H1 (cell line): ENCODE results near the gene SORCS3. TPM values are rescaled to one million over a fixed set of nuclear protein-coding genes. Genes with fewer than 3 reads are reported as not detected.

ENCODE experiments used
- CTCF ChIA-PET: fragments of 300-600 bp; sonication (Branson Sonifier 250); formaldehyde crosslinking; loops from one replicate; lab custom pipeline; 2021; ENCODE audit not compliant: partially characterized antibody; lab: Charles Lee
- POLR2A ChIA-PET: fragments of 300-600 bp; sonication (Branson Sonifier 250); formaldehyde crosslinking; loops from one replicate; lab custom pipeline; 2021; ENCODE audit warnings: inconsistent platforms; ENCODE audit not compliant: partially characterized antibody; lab: Charles Lee
- DNase-seq, 2 experiments: peaks; one replicate each; pipeline versions ENCODE4 v3.0.0 to v3.0.0-alpha.2; 2010 to 2022; ENCODE audit warnings: low spot score in 2 of 2, low read depth in 1 of 2, mixed read lengths in 1 of 2
- FAIRE-seq: peaks from 2 replicates; lab custom pipeline; 2011; peaks lifted over from hg19 to GRCh38; lab: Jason Lieb, UNC
- H2AFZ ChIP-seq: 2 replicates; pipeline ENCODE4 v1.8.1; 2012; ENCODE audit warnings: low read length, inconsistent platforms
- H2AK5ac ChIP-seq: 2 replicates; pipeline ENCODE4 v1.6.1; 2013; ENCODE audit warnings: low read depth, low read length
- H2BK120ac ChIP-seq: replicated peaks from 2 replicates; pipeline ENCODE3; 2013; ENCODE audit warnings: low read depth, low read length, inconsistent platforms
- H2BK12ac ChIP-seq: 2 replicates; pipeline ENCODE4 v1.6.1; 2013; ENCODE audit warnings: low read depth, low read length
- H2BK15ac ChIP-seq: 2 replicates; pipeline ENCODE4 v1.6.1; 2013; ENCODE audit warnings: low read length
- H2BK20ac ChIP-seq: 2 replicates; pipeline ENCODE4 v1.6.1; 2013; ENCODE audit warnings: low read length
- H2BK5ac ChIP-seq: 2 replicates; pipeline ENCODE4 v1.6.1; 2013; ENCODE audit warnings: low read depth, low read length
- H3K14ac ChIP-seq: 2 replicates; pipeline ENCODE4 v1.6.1; 2013; ENCODE audit warnings: inconsistent platforms; ENCODE audit not compliant: insufficient read length
- H3K18ac ChIP-seq: 2 replicates; pipeline ENCODE4 v1.6.1; 2013; ENCODE audit warnings: low read length; ENCODE audit errors: extremely low read depth
- H3K23ac ChIP-seq: 2 replicates; pipeline ENCODE4 v1.6.1; 2013; ENCODE audit warnings: inconsistent platforms; ENCODE audit not compliant: insufficient read length
- H3K23me2 ChIP-seq: 2 replicates; pipeline ENCODE4 v1.6.1; 2013; ENCODE audit warnings: low read depth, low read length
- H3K27ac ChIP-seq: 2 replicates; pipeline ENCODE4 v1.6.1; 2011; ENCODE audit warnings: low read depth, low read length, inconsistent platforms
- H3K27me3 ChIP-seq, 4 experiments: replicated peaks in 1 of 4; 1 replicate in 1 of 4; 2 replicates in 3 of 4; pipeline versions ENCODE4 v1.6.1 to v1.8.1; 2011 to 2013; ENCODE audit warnings: low read length in 3 of 4, mild to moderate bottlenecking in 3 of 4, inconsistent platforms in 2 of 4, mixed read lengths in 2 of 4, moderate library complexity in 1 of 4; ENCODE audit not compliant: control insufficient read depth in 3 of 4, insufficient read depth in 3 of 4; ENCODE audit errors: extremely low read depth in 1 of 4
- H3K36me3 ChIP-seq, 4 experiments: 2 replicates each; pipeline versions ENCODE4 v1.6.1 to v1.8.1; 2011 to 2013; ENCODE audit warnings: mild to moderate bottlenecking in 4 of 4, low read length in 3 of 4, moderate library complexity in 2 of 4, control low read depth in 1 of 4, inconsistent platforms in 1 of 4; ENCODE audit not compliant: insufficient read depth in 4 of 4, control insufficient read depth in 2 of 4
- H3K4ac ChIP-seq: replicated peaks from 2 replicates; pipeline ENCODE3; 2013; ENCODE audit warnings: low read length, low read depth, mixed read lengths, inconsistent platforms; ENCODE audit not compliant: insufficient read length
- H3K4me1 ChIP-seq, 4 experiments: replicated peaks in 1 of 4; 1 replicate in 1 of 4; 2 replicates in 3 of 4; pipeline versions ENCODE4 v1.6.1 to v1.8.1; 2011 to 2013; ENCODE audit warnings: low read length in 3 of 4, inconsistent platforms in 2 of 4, mixed read lengths in 1 of 4; ENCODE audit not compliant: insufficient read depth in 4 of 4, control insufficient read depth in 3 of 4
- H3K4me2 ChIP-seq, 2 experiments: 2 replicates each; pipeline versions ENCODE4 v1.6.1 to v1.8.1; 2011 to 2013; ENCODE audit warnings: low read depth in 2 of 2, low read length in 2 of 2, control low read depth in 1 of 2, inconsistent platforms in 1 of 2, mild to moderate bottlenecking in 1 of 2; ENCODE audit not compliant: insufficient read depth in 1 of 2
- H3K4me3 ChIP-seq, 4 experiments: fragments of 200-600, 300-600 bp in 1 of 4; sonication (generic), shearing (Covaris generic), sonication (Bioruptor Twin) in 1 of 4; 2 replicates each; pipeline versions ENCODE4 v1.5.1 to v1.8.1; 2011 to 2016; ENCODE audit warnings: low read length in 4 of 4, low read depth in 3 of 4, control low read depth in 2 of 4, inconsistent platforms in 2 of 4, mild to moderate bottlenecking in 2 of 4, mixed read lengths in 1 of 4, moderate library complexity in 1 of 4; ENCODE audit not compliant: insufficient read depth in 2 of 4; ENCODE audit errors: extremely low read depth in 1 of 4
- H3K56ac ChIP-seq: replicated peaks from 2 replicates; pipeline ENCODE3; 2013; ENCODE audit warnings: low read depth, mild to moderate bottlenecking, mixed read lengths, low read length, inconsistent platforms; ENCODE audit not compliant: insufficient read length
- H3K79me1 ChIP-seq: 2 replicates; pipeline ENCODE4 v1.6.1; 2013; ENCODE audit warnings: low read depth, low read length, control low read depth
- H3K79me2 ChIP-seq, 2 experiments: 2 replicates each; pipeline versions ENCODE4 v1.6.1 to v1.8.1; 2012 to 2013; ENCODE audit warnings: low read length in 2 of 2, mild to moderate bottlenecking in 2 of 2, inconsistent platforms in 1 of 2; ENCODE audit not compliant: insufficient read depth in 2 of 2, control insufficient read depth in 1 of 2
- H3K9ac ChIP-seq, 4 experiments: replicated peaks in 1 of 4; 1 replicate in 1 of 4; 2 replicates in 3 of 4; pipeline versions ENCODE4 v1.6.1 to v1.8.1; 2011 to 2013; ENCODE audit warnings: low read depth in 3 of 4, low read length in 3 of 4, control low read depth in 2 of 4, mild to moderate bottlenecking in 2 of 4, moderate library complexity in 2 of 4, inconsistent platforms in 1 of 4; ENCODE audit errors: extremely low read depth in 1 of 4
- H3K9me3 ChIP-seq, 2 experiments: 2 replicates each; pipeline versions ENCODE4 v1.6.1 to v1.8.1; 2012 to 2013; ENCODE audit warnings: mild to moderate bottlenecking in 2 of 2, moderate library complexity in 2 of 2, control low read depth in 1 of 2, inconsistent platforms in 1 of 2, low read depth in 1 of 2, low read length in 1 of 2, mixed read lengths in 1 of 2; ENCODE audit not compliant: insufficient read depth in 2 of 2
- H4K20me1 ChIP-seq, 2 experiments: replicated peaks in 1 of 2; 2 replicates each; pipeline versions ENCODE3 to v1.8.1; 2011 to 2013; ENCODE audit warnings: inconsistent platforms in 2 of 2, low read length in 2 of 2, mild to moderate bottlenecking in 1 of 2; ENCODE audit not compliant: insufficient read depth in 2 of 2, control insufficient read depth in 1 of 2
- H4K5ac ChIP-seq: 2 replicates; pipeline ENCODE4 v1.6.1; 2013; ENCODE audit warnings: low read length, low read depth, mixed read lengths, inconsistent platforms; ENCODE audit not compliant: insufficient read length
- H4K8ac ChIP-seq: 2 replicates; pipeline ENCODE4 v1.8.0; 2013; ENCODE audit warnings: mild to moderate bottlenecking, moderate library complexity, low read length, inconsistent platforms; ENCODE audit not compliant: insufficient read depth; ENCODE audit errors: extremely low read depth
- H4K91ac ChIP-seq: replicated peaks from 2 replicates; pipeline ENCODE3; 2013; ENCODE audit warnings: low read length, mixed read lengths, inconsistent platforms; ENCODE audit not compliant: insufficient read length
- MAX ChIP-seq: IDR thresholded peaks from 2 replicates; pipeline ENCODE4 v1.6.1; 2012; ENCODE audit warnings: inconsistent platforms
- NANOG ChIP-seq: IDR thresholded peaks from 2 replicates; pipeline ENCODE4 v1.6.1; 2011; ENCODE audit warnings: low read length, low read depth, mild to moderate bottlenecking, inconsistent platforms; ENCODE audit not compliant: insufficient read depth, poor library complexity, severe bottlenecking
- SAP30 ChIP-seq: fragments of 300-600 bp; sonication (generic); IDR thresholded peaks from 2 replicates; pipeline ENCODE4 v1.7.1; 2012; ENCODE audit warnings: low read length, moderate library complexity, mild to moderate bottlenecking, inconsistent platforms; ENCODE audit not compliant: insufficient read depth, insufficient replicate concordance
- whole genome bisulfite sequencing, 2 experiments: shearing (Covaris generic) in 1 of 2; methylation state at CpG; one replicate each; pipeline versions ENCODE4 v1.1.6 to v1.1.7; 2013 to 2015; ENCODE audit warnings: low lambda C conversion rate in 2 of 2, mixed read lengths in 2 of 2, inconsistent platforms in 1 of 2, low coverage in 1 of 2, missing lambda C conversion rate in 1 of 2; ENCODE audit not compliant: insufficient replicate concordance in 2 of 2, insufficient coverage in 1 of 2, insufficient read length in 1 of 2; ENCODE audit errors: extremely low coverage in 1 of 2, missing lambda C conversion rate in 1 of 2; 5-methylcytosine and 5-hydroxymethylcytosine counted together
- polyA plus RNA-seq, 7 experiments: library from polyadenylated mRNA; depleted of rRNA in 3 of 7; stranded (reverse) in 5 of 7; unstranded in 2 of 7; fragments of >200 nt in 5 of 7; fragments of 200-250 nt in 2 of 7; gene quantifications; 1 replicate in 5 of 7; 2 replicates in 1 of 7; 4 replicates in 1 of 7; pipeline versions ENCODE4 v1.2.1 to v1.2.3, GENCODE V29; 2011 to 2013; ENCODE audit warnings: missing spikeins in 2 of 7, mixed read lengths in 2 of 7
- total RNA-seq: library from RNA; stranded (reverse); fragmentation: NEBNext Ultra II Directional; extraction: Animal tissue kit (Norgen Biotek cat#: 25700); gene quantifications from 2 replicates; pipeline ENCODE4 v1.2.1, GENCODE V29; 2021

The SORCS3 gene
- total and polyA plus RNA-seq, 2 of the 8 experiments (the other 6 are each of a cell fraction or from before 2014, with no cell fraction given) = 0.26 to 0.88 TPM

DNA sequence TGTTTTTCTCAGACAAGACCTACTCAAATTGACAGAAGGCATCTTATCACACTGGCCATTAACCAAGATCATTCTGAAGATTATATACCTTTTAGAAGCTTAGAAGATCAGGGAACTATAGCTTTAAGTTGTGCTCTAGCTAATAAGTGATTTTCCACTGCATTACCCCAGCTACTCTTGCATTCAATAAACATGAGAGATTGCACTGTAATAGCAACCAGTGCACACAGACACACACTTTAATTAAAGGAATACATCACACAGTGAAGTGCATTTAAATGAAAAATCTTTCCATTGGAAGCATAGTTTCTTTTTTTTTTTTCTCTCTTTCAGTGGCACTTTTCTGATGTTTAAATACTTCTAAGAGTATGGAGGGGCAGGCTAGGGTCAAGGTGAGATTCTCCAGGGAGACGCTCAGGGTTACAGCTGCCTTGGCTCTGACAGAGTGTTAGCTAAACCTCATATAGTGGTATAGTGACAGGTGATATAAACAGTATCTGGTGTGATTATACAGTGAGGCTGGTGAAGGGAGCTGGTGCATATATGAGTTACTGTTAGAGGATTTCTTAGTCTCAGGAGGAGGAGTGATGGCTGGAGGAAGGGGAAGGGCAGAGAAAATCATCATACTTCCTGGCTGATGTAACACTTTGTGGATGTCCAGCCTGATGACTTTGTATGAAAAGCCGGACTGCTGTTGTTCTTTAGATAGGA lies 369.5 kb downstream of the SORCS3 start:
- no peak overlapping the region for H2BK20ac ChIP-seq
- DNase-seq (no peak), FAIRE-seq (no peak)
- no peaks in the 10 kb centered on the region for H4K20me1 ChIP-seq
- H3K4me1 ChIP-seq = no peaks in the 10 kb centered on the region; a peak in 1 of 7 replicates
- no peak overlapping the region for H2AFZ ChIP-seq
- ChIA-PET CTCF (interaction anchor here (1.3 kb wide), 1 partner anchor 61 kb away, joined by 3 read pairs; no protein-coding TSS in a partner anchor), POLR2A (no interaction called here)
- H3K4me3 ChIP-seq = no peak overlapping the region
- H4K5ac ChIP-seq = no peak overlapping the region
- H2BK120ac ChIP-seq = no peak overlapping the region
- H3K79me2 ChIP-seq = no peaks in the 10 kb centered on the region
- no peak overlapping the region for H2BK15ac ChIP-seq
- H3K56ac ChIP-seq = no peak overlapping the region
- no peaks in the 10 kb centered on the region for H3K23me2 ChIP-seq
- H3K23ac ChIP-seq = no peak overlapping the region
- no peak overlapping the region for H2AK5ac ChIP-seq
- H4K8ac ChIP-seq = no peak overlapping the region; the same call in 1 of the 2 replicates
- no peaks in the 10 kb centered on the region for H3K9me3 ChIP-seq
- H3K27ac ChIP-seq = no peak overlapping the region
- H3K9ac ChIP-seq = no peak overlapping the region
- H2BK12ac ChIP-seq = no peak overlapping the region
- H3K36me3 ChIP-seq = no peaks in the 10 kb centered on the region
- TF ChIP-seq MAX (no peak), SAP30 (no peak), NANOG (no peak)
- 98% methylated on average over 2 of the region's 2 CpGs; no CpG with 5 or more reads in 1 of the 2 experiments for WGBS, 2 experiments
- no peaks in the 10 kb centered on the region for H3K79me1 ChIP-seq
- no peak overlapping the region for H3K14ac ChIP-seq
- H3K27me3 ChIP-seq = no peaks in the 10 kb centered on the region
- no peak overlapping the region for H2BK5ac ChIP-seq
- H3K4me2 ChIP-seq = no peak overlapping the region
- H3K4ac ChIP-seq = no peak overlapping the region
- H4K91ac ChIP-seq = no peak overlapping the region
- no peak overlapping the region for H3K18ac ChIP-seq
